Upper lobe of right lung (tissue), 1 donor: ENCODE measurements around the gene POLN. TPM values are rescaled to one million over a fixed set of nuclear protein-coding genes. Genes with fewer than 3 reads are reported as not detected.
A peak's percentile ranks its signal among the peaks of the same experiment; 100 is the strongest.

ENCODE experiments used
- ATAC-seq: fragments of 200-7000 bp; cut with Tn5 transposase; one replicate; pipeline ENCODE4 v1.9.1; 2020; ENCODE audit warnings: mild to moderate bottlenecking, moderate library complexity
- DNase-seq: peaks from one replicate; pipeline ENCODE4 v3.0.0-alpha.2; 2020
- H3K27ac ChIP-seq: fragments of 200-600 bp; one replicate; pipeline ENCODE4 v1.8.0; 2022
- H3K27me3 ChIP-seq: fragments of 200-600 bp; one replicate; pipeline ENCODE4 v1.8.0; 2022; ENCODE audit warnings: mild to moderate bottlenecking
- H3K36me3 ChIP-seq: fragments of 200-600 bp; one replicate; pipeline ENCODE4 v1.8.0; 2022
- H3K4me1 ChIP-seq: fragments of 200-600 bp; one replicate; pipeline ENCODE4 v1.8.0; 2022
- H3K4me3 ChIP-seq: fragments of 200-600 bp; one replicate; pipeline ENCODE4 v1.8.0; 2022; ENCODE audit warnings: mild to moderate bottlenecking
- H3K9me3 ChIP-seq: fragments of 200-600 bp; one replicate; pipeline ENCODE4 v1.8.0; 2022
- intact Hi-C: fragments of 100-400 bp; cut with DNase I; formaldehyde crosslinking; loops from one replicate; pipeline ENCODE4 v1.11.0; 2022
- total RNA-seq: library from RNA; stranded (reverse); fragmentation: NEBNext Ultra II Directional; extraction: Animal tissue kit (Norgen Biotek cat#: 25700); gene quantifications from one replicate; pipeline ENCODE4 v1.2.1, GENCODE V29; 2021
- TF ChIP-seq, protein P1 (sequence below): fragments of 200-600 bp; IDR thresholded peaks from one replicate; pipeline ENCODE4 v1.8.0; 2022; ENCODE audit warnings: antibody characterized with exemption
- donor health status: DM: no; HTN: yes; CAD: no; lungs with severe emphysema.

POLN gene
- total RNA-seq, 1 donor from 2014 or later, result 2.7 TPM

DNA sequence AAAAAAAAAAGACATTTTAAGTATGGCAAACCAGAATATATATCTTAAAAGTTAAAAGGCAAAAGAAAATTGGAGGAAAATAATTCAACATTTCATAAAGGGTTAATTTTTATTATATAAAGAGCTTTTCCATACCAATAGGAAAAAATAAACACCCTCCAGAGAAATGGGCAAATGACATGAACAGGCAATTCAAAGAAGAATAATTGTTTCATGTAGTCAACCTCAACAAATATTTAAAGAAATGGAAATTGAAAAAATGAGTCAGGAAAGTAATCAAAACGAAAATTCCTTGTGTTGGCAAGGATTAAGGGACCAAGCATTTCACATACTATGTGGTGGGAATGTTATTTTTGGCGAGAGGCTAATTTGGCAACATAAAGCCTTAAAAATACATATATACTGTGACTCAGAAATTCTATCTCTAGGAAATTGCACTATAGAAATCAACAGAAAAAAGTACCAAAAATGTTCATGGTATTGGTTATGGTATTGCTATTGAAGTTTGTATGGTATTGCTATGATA lies 87.6 kb downstream of the POLN start:
- Histone ChIP-seq H3K27me3 (no peaks in the 10 kb centered on the region), H3K27ac (no peak overlapping the region), H3K4me1 (no peaks in the 10 kb centered on the region), H3K36me3 (no peaks in the 10 kb centered on the region), H3K4me3 (no peak overlapping the region), H3K9me3 (no peaks in the 10 kb centered on the region)
- intact Hi-C loops, result no loop called here
- TF ChIP-seq, protein P1, sequence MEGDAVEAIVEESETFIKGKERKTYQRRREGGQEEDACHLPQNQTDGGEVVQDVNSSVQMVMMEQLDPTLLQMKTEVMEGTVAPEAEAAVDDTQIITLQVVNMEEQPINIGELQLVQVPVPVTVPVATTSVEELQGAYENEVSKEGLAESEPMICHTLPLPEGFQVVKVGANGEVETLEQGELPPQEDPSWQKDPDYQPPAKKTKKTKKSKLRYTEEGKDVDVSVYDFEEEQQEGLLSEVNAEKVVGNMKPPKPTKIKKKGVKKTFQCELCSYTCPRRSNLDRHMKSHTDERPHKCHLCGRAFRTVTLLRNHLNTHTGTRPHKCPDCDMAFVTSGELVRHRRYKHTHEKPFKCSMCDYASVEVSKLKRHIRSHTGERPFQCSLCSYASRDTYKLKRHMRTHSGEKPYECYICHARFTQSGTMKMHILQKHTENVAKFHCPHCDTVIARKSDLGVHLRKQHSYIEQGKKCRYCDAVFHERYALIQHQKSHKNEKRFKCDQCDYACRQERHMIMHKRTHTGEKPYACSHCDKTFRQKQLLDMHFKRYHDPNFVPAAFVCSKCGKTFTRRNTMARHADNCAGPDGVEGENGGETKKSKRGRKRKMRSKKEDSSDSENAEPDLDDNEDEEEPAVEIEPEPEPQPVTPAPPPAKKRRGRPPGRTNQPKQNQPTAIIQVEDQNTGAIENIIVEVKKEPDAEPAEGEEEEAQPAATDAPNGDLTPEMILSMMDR, result no peak
- no peak for ATAC-seq
- no peak for DNase-seq

DNA sequence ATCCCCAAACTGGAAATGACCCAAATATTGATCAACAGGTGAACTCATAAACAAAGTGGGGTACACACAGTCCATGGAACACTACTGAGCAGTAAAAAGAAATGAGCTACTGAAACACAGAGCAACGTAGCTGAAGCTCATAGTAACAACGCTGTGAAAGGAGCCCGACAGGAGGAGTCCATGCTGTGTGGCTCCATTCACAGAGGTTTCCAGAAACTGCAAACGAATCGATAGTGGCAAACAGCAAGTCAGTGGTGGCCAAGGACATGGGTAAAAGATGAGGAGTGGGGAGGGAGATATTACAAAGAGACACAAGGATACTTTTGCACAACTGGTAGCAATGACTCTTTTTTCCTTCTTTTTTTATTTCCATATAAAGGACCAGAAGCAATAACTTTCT lies 90.4 kb downstream of the POLN start:
- Histone ChIP-seq H3K36me3 (no peaks in the 10 kb centered on the region), H3K27ac (no peak overlapping the region), H3K9me3 (no peaks in the 10 kb centered on the region), H3K27me3 (no peaks in the 10 kb centered on the region), H3K4me3 (no peak overlapping the region), H3K4me1 (no peaks in the 10 kb centered on the region)
- ATAC-seq (no peak), DNase-seq (no peak)
- intact Hi-C loops, result no loop called here
- TF ChIP-seq, protein P1, result no peak

DNA sequence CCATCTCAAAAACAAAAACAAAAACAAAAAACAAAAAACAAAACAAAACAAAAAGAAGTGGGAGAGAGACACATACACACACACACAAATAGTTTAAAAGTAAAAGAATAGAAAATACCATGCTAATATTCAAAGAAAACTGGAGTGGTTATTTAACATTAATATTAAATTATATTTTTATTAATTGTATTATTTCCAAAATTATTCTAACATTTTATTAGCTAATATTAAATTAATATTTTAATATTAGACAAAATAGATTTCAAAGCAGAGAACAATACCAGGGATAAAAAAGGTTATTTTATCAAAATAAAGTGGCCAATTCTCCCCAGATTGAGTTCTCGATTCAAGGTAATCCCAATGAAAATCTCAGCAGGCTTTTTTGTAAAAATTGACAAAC lies 91.8 kb downstream of the POLN start:
- no peak for ATAC-seq
- Histone ChIP-seq H3K4me3 (no peak overlapping the region), H3K27me3 (no peaks in the 10 kb centered on the region), H3K36me3 (no peaks in the 10 kb centered on the region), H3K27ac (no peak overlapping the region), H3K4me1 (no peaks in the 10 kb centered on the region), H3K9me3 (no peaks in the 10 kb centered on the region)
- intact Hi-C loops, result no loop called here
- DNase-seq, result no peak
- TF ChIP-seq, protein P1, result no peak

DNA sequence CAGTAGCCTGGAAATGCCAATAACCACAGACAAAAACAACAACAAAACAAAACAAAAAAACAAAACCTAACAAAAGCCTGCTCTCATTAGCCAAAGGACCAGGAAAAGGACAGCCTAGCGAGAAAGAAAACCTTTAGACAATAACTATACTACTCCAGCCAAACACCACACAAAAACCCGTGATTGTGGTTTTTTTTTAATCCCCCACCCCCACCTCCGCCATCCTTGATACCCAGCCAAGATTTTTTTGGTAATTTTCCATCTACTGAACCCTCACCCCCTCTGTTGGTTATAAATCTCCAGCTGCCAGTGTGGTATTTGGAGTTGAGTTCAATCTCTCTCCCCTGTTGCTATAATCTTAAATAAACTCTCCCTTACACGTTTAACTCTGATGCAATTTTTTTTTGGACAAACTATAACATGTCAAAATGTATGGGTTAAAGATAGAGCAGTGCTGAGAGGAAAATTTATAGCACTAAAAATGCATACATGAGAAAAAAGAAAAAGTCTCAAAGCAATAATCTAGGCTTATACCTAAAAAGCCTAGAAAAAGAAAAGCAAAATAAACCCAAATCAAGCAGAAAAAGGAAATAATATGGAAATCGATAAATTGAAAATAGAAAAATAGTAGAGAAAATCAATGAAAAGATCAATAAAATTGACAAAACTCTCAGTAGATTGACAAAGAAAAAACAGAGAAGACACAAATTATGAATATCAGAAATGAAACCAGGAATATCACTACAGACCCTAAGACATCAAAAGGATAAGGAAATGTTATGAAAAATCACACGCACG lies 99.1 kb downstream of the POLN start:
- H3K9me3 ChIP-seq, result no peaks in the 10 kb centered on the region
- H3K27me3 ChIP-seq, result no peaks in the 10 kb centered on the region
- H3K4me3 ChIP-seq, result no peak overlapping the region
- TF ChIP-seq, protein P1, result no peak
- no peak overlapping the region for H3K27ac ChIP-seq
- intact Hi-C loops, result no loop called here
- H3K36me3 ChIP-seq, result no peaks in the 10 kb centered on the region
- no peaks in the 10 kb centered on the region for H3K4me1 ChIP-seq
- DNase-seq (no peak), ATAC-seq (no peak)

DNA sequence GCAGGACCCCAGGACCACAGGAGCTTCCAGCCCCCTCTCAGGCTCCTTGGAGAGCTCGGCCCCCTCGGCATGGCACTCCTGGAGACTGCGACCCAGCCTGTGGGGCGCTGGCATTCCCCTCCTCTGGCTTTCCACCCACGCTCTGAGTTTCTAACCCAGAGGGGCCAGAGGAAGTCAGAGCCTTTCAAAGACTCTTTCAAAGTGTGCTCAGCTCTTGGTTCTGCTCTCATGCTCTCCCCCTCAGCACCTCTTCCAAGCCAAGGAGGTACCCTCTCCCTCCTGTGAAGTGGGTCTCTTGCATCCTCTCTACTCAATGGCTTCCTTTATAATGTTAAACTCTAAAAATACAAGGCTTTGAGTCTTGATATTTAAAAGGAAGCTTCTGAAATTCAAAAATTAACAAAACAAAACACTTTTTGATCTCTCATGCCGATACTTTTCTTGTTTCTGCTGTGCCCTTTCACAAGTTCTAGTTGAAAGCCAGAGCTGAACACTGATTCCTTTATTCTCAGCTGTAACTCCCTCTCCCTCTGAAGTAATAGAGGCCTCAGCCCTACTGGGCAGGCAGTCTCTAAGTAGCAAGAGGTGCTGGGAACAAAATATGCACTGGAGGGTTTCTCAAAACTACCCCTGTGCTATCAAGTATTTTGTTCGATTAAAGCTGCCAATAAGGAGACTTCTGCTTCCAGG lies 100.0 kb downstream of the POLN start:
- intact Hi-C loops, result no loop called here
- no peak overlapping the region for H3K4me3 ChIP-seq
- no peak overlapping the region for H3K27ac ChIP-seq
- DNase-seq (no peak), ATAC-seq (peak; percentile 16)
- H3K27me3 ChIP-seq, result no peaks in the 10 kb centered on the region
- H3K36me3 ChIP-seq, result no peaks in the 10 kb centered on the region
- TF ChIP-seq, protein P1, result no peak
- no peaks in the 10 kb centered on the region for H3K9me3 ChIP-seq
- H3K4me1 ChIP-seq, result no peaks in the 10 kb centered on the region
